GM19239 (cell line): ENCODE results near the gene ALG11.
"Not testable (repeated sequence)": the region's sequence is repeated elsewhere in the genome, so short reads cannot be mapped to it uniquely, and the experiment has no call there.

Experiments used
- DNase-seq: peaks from one replicate; pipeline ENCODE4 v3.0.0; 2011; ENCODE audit warnings: low spot score; ENCODE audit not compliant: insufficient read length
- FAIRE-seq: peaks from 2 replicates; lab custom pipeline; 2011; peaks lifted over from hg19 to GRCh38; lab: Jason Lieb, UNC

Gene ALG11

GRCh38 chr13:52025475-52026245 lies 13.5 kb downstream of the ALG11 start:
- FAIRE-seq: no peak

GRCh38 chr13:52026246-52026626 lies 14.0 kb downstream of the ALG11 start:
- DNase-seq: no peak

More at GRCh38 chr13:52025475-52026245, 13.5 kb downstream of the ALG11 start:
- no peak for DNase-seq

GRCh38 chr13:52027832-52028231 lies 15.6 kb downstream of the ALG11 start:
- DNase-seq (no peak), FAIRE-seq (no peak)

More at GRCh38 chr13:52026246-52026626, 14.0 kb downstream of the ALG11 start:
- FAIRE-seq: no peak

- FAIRE-seq: no peak
- DNase-seq: no peak
These were observed 17.4 kb downstream of the ALG11 start for GRCh38 chr13:52029569-52029968.

- FAIRE-seq, DNase-seq: not testable (repeated sequence)
These were observed 18.2 kb downstream of the ALG11 start for GRCh38 chr13:52030401-52030800.

GRCh38 chr13:52033039-52033438 lies 20.8 kb downstream of the ALG11 start:
- FAIRE-seq (no peak), DNase-seq (no peak)

GRCh38 chr13:52034616-52035226 lies 22.5 kb downstream of the ALG11 start:
- FAIRE-seq (no peak), DNase-seq (no peak)

- no peak for FAIRE-seq
These were observed 23.8 kb downstream of the ALG11 start for GRCh38 chr13:52036037-52036436.

GRCh38 chr13:52043675-52044074 lies 31.5 kb downstream of the ALG11 start:
- FAIRE-seq (no peak), DNase-seq (no peak)

More at GRCh38 chr13:52036037-52036436, 23.8 kb downstream of the ALG11 start:
- DNase-seq: no peak

- no peak for DNase-seq
- no peak for FAIRE-seq
These were observed 35.3 kb downstream of the ALG11 start for GRCh38 chr13:52047463-52047862.

GRCh38 chr13:52048516-52048915 lies 36.3 kb downstream of the ALG11 start:
- FAIRE-seq (no peak), DNase-seq (no peak)

GRCh38 chr13:52051400-52051799 lies 39.2 kb downstream of the ALG11 start:
- FAIRE-seq: no peak
- DNase-seq: no peak

GRCh38 chr13:52053460-52053859 lies 41.3 kb downstream of the ALG11 start:
- DNase-seq (no peak), FAIRE-seq (no peak)

GRCh38 chr13:52061064-52061463 lies 48.9 kb downstream of the ALG11 start:
- FAIRE-seq, DNase-seq: not testable (repeated sequence)

GRCh38 chr13:52061587-52061986 lies 49.4 kb downstream of the ALG11 start:
- FAIRE-seq: no peak
- DNase-seq: no peak

GRCh38 chr13:52067237-52067636 lies 55.0 kb downstream of the ALG11 start:
- FAIRE-seq: no peak
- no peak for DNase-seq

GRCh38 chr13:52070929-52071523 lies 58.8 kb downstream of the ALG11 start:
- FAIRE-seq: no peak
- DNase-seq: no peak
